NCI-H146 treated with DMSO at 0.1 percent for 48 hours (cell line): ENCODE data around the gene CFAP77.

Source experiments
- DNase-seq: peaks from one replicate; lab custom pipeline; 2025; ENCODE audit not compliant: unreplicated experiment; lab: John Stamatoyannopoulos, UW

Gene CFAP77

GRCh38 chr9:132591751-132592314 lies 181.8 kb downstream of the CFAP77 start:
- no peak for DNase-seq

GRCh38 chr9:132592451-132592850 lies 182.4 kb downstream of the CFAP77 start:
- DNase-seq = no peak

DNA sequence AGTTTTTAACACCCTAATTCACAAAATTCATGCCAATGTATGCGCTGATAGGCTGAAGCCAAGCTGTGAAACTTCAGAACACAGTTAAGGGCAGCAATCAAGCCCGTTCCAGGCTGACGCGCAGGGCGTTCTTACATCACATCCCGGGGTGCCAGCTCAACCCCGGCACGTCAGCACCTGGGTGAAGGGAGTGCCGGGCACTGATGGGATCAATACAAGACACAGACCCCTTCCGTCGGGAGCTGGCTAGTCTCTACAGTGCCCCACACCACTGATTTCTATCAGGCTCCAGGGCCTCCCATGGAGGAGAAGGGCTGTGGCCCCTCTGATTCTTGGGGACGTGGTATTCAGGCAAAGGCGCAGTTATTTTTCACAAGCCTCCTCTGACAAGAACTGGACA lies 184.4 kb downstream of the CFAP77 start:
- DNase-seq = no peak

DNA sequence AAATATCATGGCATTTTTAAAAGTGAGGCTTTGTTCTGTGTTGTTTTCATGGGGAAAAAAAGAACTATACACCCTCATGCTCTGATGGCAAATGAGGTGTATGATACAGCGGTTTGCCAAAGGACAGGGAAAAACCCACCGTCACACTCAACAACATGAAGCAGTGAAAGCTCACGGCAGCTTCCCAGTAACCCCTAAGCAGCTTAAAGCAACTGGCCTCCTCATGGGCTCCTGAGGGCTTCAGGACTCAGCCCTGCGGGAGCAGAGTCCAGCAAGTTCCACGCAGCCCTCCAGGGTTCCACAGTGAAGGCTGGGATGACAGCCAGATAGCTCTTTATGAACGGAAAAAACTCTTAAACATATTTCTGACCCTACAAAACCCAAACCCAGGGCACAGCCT lies 185.3 kb downstream of the CFAP77 start:
- no peak for DNase-seq

DNA sequence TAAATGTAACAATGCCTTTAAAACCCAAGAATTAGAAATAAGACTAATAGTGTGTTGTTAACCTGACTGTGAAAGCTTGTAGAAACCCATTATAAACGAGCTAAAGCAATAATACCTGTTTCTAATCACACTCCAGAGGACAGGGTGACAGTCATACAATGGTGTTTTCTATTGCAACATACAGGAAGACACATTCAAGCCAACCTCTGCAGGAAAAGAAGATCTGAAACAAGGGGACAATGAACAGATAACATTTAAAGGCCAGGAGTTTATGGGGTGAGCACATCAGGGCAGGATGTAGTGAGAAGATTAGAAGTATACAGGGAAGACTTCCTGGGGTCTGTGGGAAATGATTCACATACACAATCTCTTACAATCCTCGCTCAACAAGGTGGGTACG lies 186.2 kb downstream of the CFAP77 start:
- DNase-seq = no peak

- DNase-seq = no peak
Measured at GRCh38 chr9:132597073-132597775, 187.2 kb downstream of the CFAP77 start.

- no peak for DNase-seq
Measured at GRCh38 chr9:132600326-132600984, 190.4 kb downstream of the CFAP77 start.

- DNase-seq = no peak
Measured at GRCh38 chr9:132602207-132602606, 192.2 kb downstream of the CFAP77 start.

GRCh38 chr9:132605387-132605786 lies 195.4 kb downstream of the CFAP77 start:
- no peak for DNase-seq

DNA sequence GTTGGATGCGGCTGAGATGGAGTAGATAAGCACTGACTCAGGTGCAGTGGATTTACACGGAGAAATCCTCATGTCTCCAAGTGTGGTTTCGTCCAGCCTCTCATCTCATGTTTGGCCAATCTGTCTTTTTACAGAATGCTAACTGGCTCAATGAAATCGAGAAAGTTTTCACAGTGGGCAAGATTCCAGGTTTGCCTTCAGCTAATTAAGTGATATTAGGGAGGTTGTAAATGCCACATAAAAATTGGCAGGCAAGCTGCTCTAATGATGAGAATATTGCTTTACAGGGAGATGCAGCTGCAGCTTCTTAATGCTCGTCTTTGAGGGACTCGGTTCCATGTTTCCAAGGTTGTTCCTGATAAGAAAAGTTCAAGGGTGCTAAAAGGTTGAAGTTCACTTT lies 196.1 kb downstream of the CFAP77 start:
- no peak for DNase-seq

DNA sequence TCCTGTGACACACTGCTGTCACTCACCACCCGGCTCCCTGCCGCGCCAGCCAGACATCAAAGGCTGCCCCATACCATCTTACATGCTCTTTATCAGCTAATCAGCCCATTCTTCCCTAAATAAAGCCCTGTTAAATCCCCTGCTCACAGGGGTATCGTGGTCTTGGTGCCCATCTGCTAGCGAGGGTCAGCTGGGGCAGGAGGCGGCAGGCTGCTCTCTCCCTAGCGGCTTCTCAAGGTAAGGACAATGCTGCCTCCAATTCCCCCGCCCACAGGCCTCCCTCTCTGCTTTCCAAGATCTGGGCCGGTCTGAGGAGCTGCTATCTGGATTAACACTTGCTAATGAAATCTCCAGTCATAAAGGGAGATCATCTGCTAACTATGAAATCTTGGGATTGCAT lies 199.2 kb downstream of the CFAP77 start:
- DNase-seq = no peak

GRCh38 chr9:132609829-132610228 lies 199.8 kb downstream of the CFAP77 start:
- no peak for DNase-seq

GRCh38 chr9:132610661-132611060 lies 200.7 kb downstream of the CFAP77 start:
- DNase-seq = no peak

DNA sequence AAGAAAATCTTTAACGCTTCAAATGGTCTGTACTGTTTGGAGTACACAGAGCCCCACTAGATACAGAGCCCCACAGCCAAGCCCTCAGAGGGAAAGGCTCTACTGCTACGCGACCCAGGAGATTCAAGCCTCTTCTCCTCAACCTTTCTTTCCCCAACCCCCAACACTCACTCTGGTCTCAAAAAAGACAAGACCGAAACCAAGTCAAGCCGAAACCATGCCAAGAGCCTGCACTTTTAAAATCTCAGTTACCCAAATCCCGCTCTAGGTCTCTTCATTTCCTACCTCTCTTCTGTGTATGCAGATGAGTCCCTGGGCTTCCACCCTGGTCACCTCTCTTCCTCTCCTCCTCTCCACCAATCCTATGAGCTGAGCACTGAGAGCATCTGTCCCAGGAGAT lies 204.3 kb downstream of the CFAP77 start:
- DNase-seq = no peak

- no peak for DNase-seq
Measured at GRCh38 chr9:132615774-132616173, 205.8 kb downstream of the CFAP77 start.

GRCh38 chr9:132616725-132617124 lies 206.7 kb downstream of the CFAP77 start:
- no peak for DNase-seq

DNA sequence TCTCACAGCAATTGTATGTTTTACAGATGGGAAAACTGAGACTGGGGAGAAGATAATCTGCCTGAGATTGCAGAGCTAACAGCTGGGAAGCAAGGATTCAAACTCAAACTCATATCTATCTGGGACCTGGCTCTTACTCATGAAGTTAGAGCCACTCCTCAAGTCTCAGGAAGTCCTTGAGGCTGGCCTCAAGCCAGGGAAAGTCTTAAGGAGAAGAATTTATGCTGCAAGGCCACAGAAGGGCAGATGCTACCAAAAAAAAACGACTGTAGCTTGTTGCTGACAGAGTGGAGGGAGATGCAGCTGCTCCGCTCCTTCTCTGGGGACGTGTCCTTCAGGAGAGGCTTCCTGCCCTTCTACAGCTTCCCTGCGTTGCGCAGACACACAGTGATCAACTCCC lies 212.1 kb downstream of the CFAP77 start:
- DNase-seq = no peak
